Osteocyte (in vitro differentiated cells): ENCODE measurements around the gene BACH2. TPM values are rescaled to one million over a fixed set of nuclear protein-coding genes. Genes with fewer than 3 reads are reported as not detected.

ENCODE experiments used
- DNase-seq: peaks from one replicate; pipeline ENCODE4 v3.0.0; 2021; ENCODE audit warnings: mixed read lengths; ENCODE audit not compliant: unreplicated experiment; ENCODE audit errors: extremely low spot score
- H3K27ac Mint-ChIP-seq: one replicate; pipeline ENCODE4 v1.8.0; 2021; ENCODE audit warnings: mild to moderate bottlenecking, mixed read lengths; ENCODE audit not compliant: unreplicated experiment
- H3K27me3 Mint-ChIP-seq: one replicate; pipeline ENCODE4 v1.8.0; 2021; ENCODE audit warnings: mixed read lengths; ENCODE audit not compliant: unreplicated experiment
- H3K36me3 Mint-ChIP-seq: one replicate; pipeline ENCODE4 v1.8.0; 2021; ENCODE audit warnings: mixed read lengths; ENCODE audit not compliant: unreplicated experiment
- H3K4me1 Mint-ChIP-seq: one replicate; pipeline ENCODE4 v1.8.0; 2021; ENCODE audit warnings: mixed read lengths; ENCODE audit not compliant: unreplicated experiment
- H3K4me3 Mint-ChIP-seq: one replicate; pipeline ENCODE4 v1.8.0; 2021; ENCODE audit warnings: mild to moderate bottlenecking, moderate library complexity, mixed read lengths; ENCODE audit not compliant: unreplicated experiment
- H3K9me3 Mint-ChIP-seq: one replicate; pipeline ENCODE4 v1.8.0; 2021; ENCODE audit warnings: mixed read lengths; ENCODE audit not compliant: unreplicated experiment
- CTCF ChIP-seq: fragments of 200-600 bp; sonication (generic); IDR thresholded peaks from 2 replicates; pipeline ENCODE4 v1.5.0; 2021; ENCODE audit warnings: antibody characterized with exemption, mild to moderate bottlenecking, moderate library complexity
- total RNA-seq: library from RNA; stranded (reverse); gene quantifications from 2 replicates; pipeline ENCODE4 v1.2.1, GENCODE V29; 2021

BACH2 gene
- total RNA-seq, 1 donor from 2014 or later: 1.6 TPM

- TF ChIP-seq CTCF: no peak
- no peak for DNase-seq
- Mint-ChIP-seq H3K27me3 (peaks cover 13% of the 10 kb centered on the region), H3K4me1 (no peaks in the 10 kb centered on the region), H3K36me3 (no peaks in the 10 kb centered on the region), H3K27ac (no peak overlapping the region), H3K4me3 (no peak overlapping the region), H3K9me3 (no peaks in the 10 kb centered on the region)
Observed at GRCh38 chr6:89956182-89956581, 340.5 kb downstream of the BACH2 start.

GRCh38 chr6:89955364-89955763 lies 341.3 kb downstream of the BACH2 start:
- H3K36me3 Mint-ChIP-seq: no peaks in the 10 kb centered on the region
- H3K9me3 Mint-ChIP-seq: no peaks in the 10 kb centered on the region
- H3K27ac Mint-ChIP-seq: no peak overlapping the region
- TF ChIP-seq CTCF: no peak
- H3K4me3 Mint-ChIP-seq: no peak overlapping the region
- no peaks in the 10 kb centered on the region for H3K4me1 Mint-ChIP-seq
- no peak for DNase-seq
- H3K27me3 Mint-ChIP-seq: peaks cover 6% of the 10 kb centered on the region

GRCh38 chr6:89954721-89955148 lies 341.9 kb downstream of the BACH2 start:
- no peak for TF ChIP-seq CTCF
- Mint-ChIP-seq H3K36me3 (no peaks in the 10 kb centered on the region), H3K4me3 (no peak overlapping the region), H3K27me3 (peaks cover 3% of the 10 kb centered on the region), H3K27ac (no peak overlapping the region), H3K4me1 (no peaks in the 10 kb centered on the region), H3K9me3 (no peaks in the 10 kb centered on the region)
- DNase-seq: no peak

GRCh38 chr6:89952686-89953085 lies 344.0 kb downstream of the BACH2 start:
- Mint-ChIP-seq H3K27me3 (peaks cover 3% of the 10 kb centered on the region), H3K36me3 (no peaks in the 10 kb centered on the region), H3K4me3 (no peak overlapping the region), H3K27ac (no peak overlapping the region), H3K4me1 (no peaks in the 10 kb centered on the region), H3K9me3 (no peaks in the 10 kb centered on the region)
- TF ChIP-seq CTCF: no peak
- DNase-seq: no peak

GRCh38 chr6:89952105-89952671 lies 344.5 kb downstream of the BACH2 start:
- Mint-ChIP-seq H3K4me3 (no peak overlapping the region), H3K4me1 (no peaks in the 10 kb centered on the region), H3K27ac (no peak overlapping the region), H3K27me3 (peaks cover 3% of the 10 kb centered on the region), H3K36me3 (no peaks in the 10 kb centered on the region), H3K9me3 (no peaks in the 10 kb centered on the region)
- no peak for DNase-seq
- TF ChIP-seq CTCF: no peak
